Fibroblast of the aortic adventitia (primary cell): ENCODE results near the gene SLC4A4. TPM values are rescaled to one million over a fixed set of nuclear protein-coding genes. Genes with fewer than 3 reads are reported as not detected.

Experiments
- DNase-seq: peaks from one replicate; pipeline ENCODE4 v3.0.0-alpha.2; 2010; ENCODE audit warnings: low read depth
- H3K4me3 ChIP-seq: 2 replicates; pipeline ENCODE4 v1.5.1; 2011; ENCODE audit warnings: low read depth, mild to moderate bottlenecking, control low read depth, low read length, moderate library complexity
- CTCF ChIP-seq: IDR thresholded peaks from 2 replicates; pipeline ENCODE4 v1.5.1; 2011; ENCODE audit warnings: mild to moderate bottlenecking, low read length, control low read depth, inconsistent platforms; ENCODE audit not compliant: insufficient read depth
- total RNA-seq: library from RNA; depleted of rRNA; stranded (reverse); fragments of >200 nt; gene quantifications from 2 replicates; pipeline ENCODE4 v1.2.3, GENCODE V29; 2012; ENCODE audit warnings: low replicate concordance

The SLC4A4 gene
- total RNA-seq, 1 donor = 2.1 TPM

GRCh38 chr4:71570492-71570891, 231.7 kb downstream of the SLC4A4 start:
- DNase-seq = peak; percentile 82
- no peak for TF ChIP-seq CTCF

GRCh38 chr4:71571346-71571745, 232.5 kb downstream of the SLC4A4 start:
- no peak for TF ChIP-seq CTCF
- no peak for DNase-seq
- H3K4me3 ChIP-seq = no peak overlapping the region

More at GRCh38 chr4:71570492-71570891, 231.7 kb downstream of the SLC4A4 start:
- no peak overlapping the region for H3K4me3 ChIP-seq

GRCh38 chr4:71583971-71584370, 245.2 kb downstream of the SLC4A4 start:
- no peak for TF ChIP-seq CTCF
- H3K4me3 ChIP-seq = no peak overlapping the region
- no peak for DNase-seq

- no peak for TF ChIP-seq CTCF
- no peak overlapping the region for H3K4me3 ChIP-seq
- no peak for DNase-seq
Measured at GRCh38 chr4:71584585-71584984, 245.8 kb downstream of the SLC4A4 start.

- TF ChIP-seq CTCF = no peak
- DNase-seq = no peak
- H3K4me3 ChIP-seq = no peak overlapping the region
Measured at GRCh38 chr4:71586087-71586763, 247.4 kb downstream of the SLC4A4 start.

- no peak overlapping the region for H3K4me3 ChIP-seq
- TF ChIP-seq CTCF = no peak
- no peak for DNase-seq
Measured at GRCh38 chr4:71587995-71588394, 249.2 kb downstream of the SLC4A4 start.

GRCh38 chr4:71592793-71593192, 254.0 kb downstream of the SLC4A4 start:
- TF ChIP-seq CTCF = no peak
- peak; percentile 43 for DNase-seq

More at GRCh38 chr4:71592793-71593192, 254.0 kb downstream of the SLC4A4 start:
- H3K4me3 ChIP-seq = no peak overlapping the region
